CD4-positive, alpha-beta T cell treated with Interleukin-15 for 1 hour (primary cell): Measurements from ENCODE around the gene SULF2.

Experiments used
- DNase-seq: peaks from one replicate; pipeline ENCODE4 v3.0.0-alpha.2; 2020

Gene SULF2

GRCh38 chr20:47735412-47736400 is 49.6 kb downstream of the SULF2 start:
- DNase-seq = peak; percentile 69

- no peak for DNase-seq
These were observed 50.4 kb downstream of the SULF2 start for GRCh38 chr20:47734870-47735269.

- no peak for DNase-seq
These were observed 51.4 kb downstream of the SULF2 start for GRCh38 chr20:47733892-47734291.

GRCh38 chr20:47730744-47731143 is 54.5 kb downstream of the SULF2 start:
- no peak for DNase-seq

- no peak for DNase-seq
These were observed 55.8 kb downstream of the SULF2 start for GRCh38 chr20:47729472-47729871.

- DNase-seq = no peak
These were observed 57.3 kb downstream of the SULF2 start for GRCh38 chr20:47727909-47728361.

GRCh38 chr20:47727170-47727880 is 58.0 kb downstream of the SULF2 start:
- DNase-seq = peak; percentile 94

GRCh38 chr20:47726632-47727031 is 58.6 kb downstream of the SULF2 start:
- DNase-seq = no peak

GRCh38 chr20:47725248-47725973 is 59.9 kb downstream of the SULF2 start:
- DNase-seq = peak; percentile 84

GRCh38 chr20:47724910-47725247 is 60.4 kb downstream of the SULF2 start:
- no peak for DNase-seq

- DNase-seq = no peak
These were observed 60.9 kb downstream of the SULF2 start for GRCh38 chr20:47724396-47724795.

- no peak for DNase-seq
These were observed 62.0 kb downstream of the SULF2 start for GRCh38 chr20:47723322-47723721.

GRCh38 chr20:47720636-47721427 is 64.4 kb downstream of the SULF2 start:
- no peak for DNase-seq

- DNase-seq = no peak
These were observed 65.7 kb downstream of the SULF2 start for GRCh38 chr20:47719625-47720024.

- DNase-seq = no peak
These were observed 66.1 kb downstream of the SULF2 start for GRCh38 chr20:47719211-47719610.

- DNase-seq = no peak
These were observed 66.9 kb downstream of the SULF2 start for GRCh38 chr20:47718398-47718797.

GRCh38 chr20:47717421-47717820 is 67.9 kb downstream of the SULF2 start:
- DNase-seq = no peak

GRCh38 chr20:47713878-47714450 is 71.3 kb downstream of the SULF2 start:
- DNase-seq = no peak

GRCh38 chr20:47713163-47713562 is 72.1 kb downstream of the SULF2 start:
- no peak for DNase-seq

- no peak for DNase-seq
These were observed 74.1 kb downstream of the SULF2 start for GRCh38 chr20:47711046-47711752.

GRCh38 chr20:47710665-47711045 is 74.6 kb downstream of the SULF2 start:
- no peak for DNase-seq
